ENCODE measurements around the gene RHBDL3. TPM values are rescaled to one million over a fixed set of nuclear protein-coding genes. Genes with fewer than 3 reads are reported as not detected.
A peak's percentile ranks its signal among the peaks of the same experiment; 100 is the strongest.

The RHBDL3 gene
- total and polyA plus RNA-seq, 2 of the 8 experiments (the other 6 are each of a cell fraction or from before 2014, with no cell fraction given): 9.6 to 12.2 TPM

GRCh38 chr17:32361270-32361669 is 95.6 kb downstream of the RHBDL3 start:
- H3K79me2 ChIP-seq (ENCODE audit: control insufficient read depth in 1 of 2, insufficient read depth in 2 of 2, low read length in 2 of 2): peaks cover 3 to 67% of the 10 kb centered on the region in 2 experiments; a peak in 2 of 4 replicates
- H3K27me3 ChIP-seq (replicated peaks in 1 of 4; ENCODE audit: control insufficient read depth in 3 of 4, extremely low read depth in 1 of 4, insufficient read depth in 3 of 4, low read length in 3 of 4): no peaks in the 10 kb centered on the region
- TF ChIP-seq CEBPB (IDR thresholded peaks at IDR 0.05; ENCODE audit: low read depth, low read length): 0 out of 2 replicates have a peak, but pooled peaks have one; percentile 12
- no peak for TF ChIP-seq YY1 (IDR thresholded peaks at IDR 0.05; ENCODE audit: low read depth, low read length)
- 92% methylated on average over 1 of the region's 1 CpG; no CpG with 5 or more reads in 1 of the 2 experiments for WGBS, 2 experiments (ENCODE audit: extremely low coverage in 1 of 2, insufficient coverage in 1 of 2, insufficient read length in 1 of 2, insufficient replicate concordance in 2 of 2, low coverage in 1 of 2, low lambda C conversion rate in 2 of 2, missing lambda C conversion rate in 1 of 2)
- ChIA-PET POLR2A (ENCODE audit: partially characterized antibody) (interaction anchor here (0.6 to 2.1 kb wide), 5 partner anchors 10 to 54 kb away, joined by 3 to 12 read pairs (median 6); no protein-coding TSS in a partner anchor), CTCF (ENCODE audit: partially characterized antibody) (no interaction called here)
- H3K4me3 ChIP-seq (ENCODE audit: extremely low read depth in 1 of 4, insufficient read depth in 2 of 4, low read depth in 3 of 4, low read length in 4 of 4): no peak overlapping the region
- H3K79me1 ChIP-seq (ENCODE audit: low read depth, low read length): no peaks in the 10 kb centered on the region; the same call in 1 of the 2 replicates
- no peaks in the 10 kb centered on the region for H3K23me2 ChIP-seq (ENCODE audit: low read depth, low read length)
- no peak overlapping the region for H2BK5ac ChIP-seq (ENCODE audit: low read depth, low read length)
- H3K4me2 ChIP-seq (ENCODE audit: insufficient read depth in 1 of 2, low read depth in 2 of 2, low read length in 2 of 2): no peak overlapping the region
- no peak overlapping the region for H2BK12ac ChIP-seq (ENCODE audit: low read depth, low read length)
- H3K4ac ChIP-seq (replicated peaks; ENCODE audit: insufficient read length, low read depth, low read length): no peak overlapping the region
- peaks cover 12 to 14% of the 10 kb centered on the region in 2 experiments for H4K20me1 ChIP-seq (replicated peaks in 1 of 2; ENCODE audit: control insufficient read depth in 1 of 2, insufficient read depth in 2 of 2, low read length in 2 of 2)
- H2BK20ac ChIP-seq (ENCODE audit: low read length): no peak overlapping the region
- no peak for DNase-seq (ENCODE audit: low read depth in 1 of 2, low spot score in 2 of 2)
- no peak overlapping the region for H3K23ac ChIP-seq (ENCODE audit: insufficient read length)
- FAIRE-seq: no peak
- H4K5ac ChIP-seq (ENCODE audit: insufficient read length, low read depth, low read length): no peak overlapping the region
- H3K14ac ChIP-seq (ENCODE audit: insufficient read length): no peak overlapping the region
- no peak overlapping the region for H3K9ac ChIP-seq (replicated peaks in 1 of 4; ENCODE audit: extremely low read depth in 1 of 4, low read depth in 3 of 4, low read length in 3 of 4)
- H2BK15ac ChIP-seq (ENCODE audit: low read length): no peak overlapping the region
- no peak overlapping the region for H2AK5ac ChIP-seq (ENCODE audit: low read depth, low read length)
- H4K8ac ChIP-seq (ENCODE audit: extremely low read depth, insufficient read depth, low read length): no peak overlapping the region; the same call in 1 of the 2 replicates
- H3K56ac ChIP-seq (replicated peaks; ENCODE audit: insufficient read length, low read depth, low read length): no peak overlapping the region
- H2AFZ ChIP-seq (ENCODE audit: low read length): no peak overlapping the region
- no peak overlapping the region for H2BK120ac ChIP-seq (replicated peaks; ENCODE audit: low read depth, low read length)
- no peak overlapping the region for H4K91ac ChIP-seq (replicated peaks; ENCODE audit: insufficient read length, low read length)
- no peak overlapping the region for H3K18ac ChIP-seq (ENCODE audit: extremely low read depth, low read length)
- no peak overlapping the region for H3K27ac ChIP-seq (ENCODE audit: low read depth, low read length)
- H3K36me3 ChIP-seq (ENCODE audit: control insufficient read depth in 2 of 4, insufficient read depth in 4 of 4, low read length in 3 of 4): peaks cover 37 to 96% (median 71%) of the 10 kb centered on the region in 4 experiments
- H3K4me1 ChIP-seq (replicated peaks in 1 of 4; ENCODE audit: control insufficient read depth in 3 of 4, insufficient read depth in 4 of 4, low read length in 3 of 4): no peaks in the 10 kb centered on the region
- H3K9me3 ChIP-seq (ENCODE audit: insufficient read depth in 2 of 2, low read depth in 1 of 2, low read length in 1 of 2): no peaks in the 10 kb centered on the region
